ENCODE results near the gene DESI2.

DNA sequence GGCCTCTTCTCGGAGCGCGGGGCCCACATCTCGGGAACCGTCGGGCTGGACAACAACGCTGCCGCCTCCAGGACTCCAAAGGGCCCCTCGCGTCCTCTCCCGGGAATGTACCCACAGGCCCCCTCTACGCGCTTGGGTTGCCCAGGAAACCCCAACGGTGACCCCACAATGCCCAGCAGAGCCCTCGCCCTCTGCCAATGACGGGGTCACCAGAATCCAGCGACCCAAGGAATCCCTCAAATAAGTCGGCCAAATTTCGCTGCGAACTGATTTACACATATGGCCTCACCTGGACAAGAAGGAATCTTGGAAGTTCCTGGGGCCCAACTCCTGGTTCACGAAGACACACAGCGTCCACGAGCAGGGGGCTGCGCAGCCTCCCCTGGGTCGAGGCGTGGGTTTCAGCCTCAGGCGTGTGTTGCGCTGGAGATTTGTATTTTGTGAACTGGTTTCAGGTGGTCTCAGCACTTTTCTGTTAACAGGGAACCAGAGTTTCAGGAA lies 78.1 kb downstream of the DESI2 start:
- TF ChIP-seq, protein P1, sequence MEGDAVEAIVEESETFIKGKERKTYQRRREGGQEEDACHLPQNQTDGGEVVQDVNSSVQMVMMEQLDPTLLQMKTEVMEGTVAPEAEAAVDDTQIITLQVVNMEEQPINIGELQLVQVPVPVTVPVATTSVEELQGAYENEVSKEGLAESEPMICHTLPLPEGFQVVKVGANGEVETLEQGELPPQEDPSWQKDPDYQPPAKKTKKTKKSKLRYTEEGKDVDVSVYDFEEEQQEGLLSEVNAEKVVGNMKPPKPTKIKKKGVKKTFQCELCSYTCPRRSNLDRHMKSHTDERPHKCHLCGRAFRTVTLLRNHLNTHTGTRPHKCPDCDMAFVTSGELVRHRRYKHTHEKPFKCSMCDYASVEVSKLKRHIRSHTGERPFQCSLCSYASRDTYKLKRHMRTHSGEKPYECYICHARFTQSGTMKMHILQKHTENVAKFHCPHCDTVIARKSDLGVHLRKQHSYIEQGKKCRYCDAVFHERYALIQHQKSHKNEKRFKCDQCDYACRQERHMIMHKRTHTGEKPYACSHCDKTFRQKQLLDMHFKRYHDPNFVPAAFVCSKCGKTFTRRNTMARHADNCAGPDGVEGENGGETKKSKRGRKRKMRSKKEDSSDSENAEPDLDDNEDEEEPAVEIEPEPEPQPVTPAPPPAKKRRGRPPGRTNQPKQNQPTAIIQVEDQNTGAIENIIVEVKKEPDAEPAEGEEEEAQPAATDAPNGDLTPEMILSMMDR (IDR thresholded peaks at IDR 0.05), result no peak
- TF ChIP-seq POLR2AphosphoS5 (IDR thresholded peaks at IDR 0.05), result no peak
- no peak for TF ChIP-seq EP300 (IDR thresholded peaks at IDR 0.05)
- TF ChIP-seq POLR2A (IDR thresholded peaks at IDR 0.05), result no peak

Measured in sigmoid colon (tissue), 4 donors.